ENCODE measurements around the gene DDX24. TPM values are rescaled to one million over a fixed set of nuclear protein-coding genes. Genes with fewer than 3 reads are reported as not detected.

DDX24 gene
- total and polyA plus RNA-seq, 2 of the 8 experiments (the other 6 are each of a cell fraction or from before 2014, with no cell fraction given) = 89.0 to 201 TPM

DNA sequence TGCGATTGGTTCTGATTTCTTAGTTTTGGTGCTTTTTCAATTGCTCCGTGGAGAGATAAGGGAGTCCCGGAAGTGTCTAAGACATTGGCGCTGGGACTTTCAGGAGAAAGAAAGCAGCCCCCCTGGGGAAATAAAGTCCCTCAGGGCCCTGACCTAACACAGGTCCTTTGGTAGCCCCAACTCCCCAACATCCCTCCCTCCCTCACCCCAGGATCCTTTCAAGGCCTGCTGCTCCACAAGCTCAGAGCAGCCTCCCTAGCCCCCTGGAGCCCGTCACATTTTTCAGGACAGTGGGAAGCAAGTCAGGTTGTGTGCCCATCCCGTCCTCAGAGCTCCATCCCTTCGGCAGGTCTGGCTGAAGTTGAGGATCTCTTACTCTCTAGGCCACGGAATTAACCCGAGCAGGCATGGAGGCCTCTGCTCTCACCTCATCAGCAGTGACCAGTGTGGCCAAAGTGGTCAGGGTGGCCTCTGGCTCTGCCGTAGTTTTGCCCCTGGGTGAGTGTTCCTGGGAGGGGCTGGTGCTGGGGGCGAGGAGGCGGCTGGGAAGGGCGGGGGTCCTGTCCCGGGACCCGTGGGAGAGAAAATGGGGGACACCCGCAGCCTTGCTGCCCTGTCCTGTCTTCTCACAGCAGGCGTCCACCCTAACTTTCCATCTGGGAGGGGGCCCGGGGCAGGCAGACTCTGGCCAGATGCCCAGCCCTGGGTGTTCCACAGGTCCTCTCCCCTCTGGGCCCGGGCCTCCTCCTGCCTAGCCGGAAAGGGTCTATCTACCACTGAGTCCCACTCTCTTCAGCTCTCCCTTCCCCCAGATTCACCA is 30.5 kb upstream of the DDX24 start:
- H3K27ac ChIP-seq (ENCODE audit: low read depth, low read length) = no peak overlapping the region
- no peak overlapping the region for H3K4ac ChIP-seq (replicated peaks; ENCODE audit: insufficient read length, low read depth, low read length)
- H3K4me1 ChIP-seq (replicated peaks in 1 of 4; ENCODE audit: control insufficient read depth in 3 of 4, insufficient read depth in 4 of 4, low read length in 3 of 4) = peaks cover 0 to 5% (median under 1%) of the 10 kb centered on the region in 4 experiments; a peak in 2 of 7 replicates
- FAIRE-seq = no peak
- no peak overlapping the region for H2BK5ac ChIP-seq (ENCODE audit: low read depth, low read length)
- ChIA-PET POLR2A (ENCODE audit: partially characterized antibody) (interaction anchor here (1.4 kb wide), 1 partner anchor 12 kb away, joined by 4 read pairs; no protein-coding TSS in a partner anchor), CTCF (ENCODE audit: partially characterized antibody) (interaction anchor here (0.7 to 2.4 kb wide), 6 partner anchors 11 to 69 kb away, joined by 3 to 15 read pairs (median 5); no protein-coding TSS in a partner anchor)
- H2AFZ ChIP-seq (ENCODE audit: low read length) = no peak overlapping the region
- H3K14ac ChIP-seq (ENCODE audit: insufficient read length) = no peak overlapping the region
- no peak overlapping the region for H4K91ac ChIP-seq (replicated peaks; ENCODE audit: insufficient read length, low read length)
- H4K5ac ChIP-seq (ENCODE audit: insufficient read length, low read depth, low read length) = no peak overlapping the region
- no peak overlapping the region for H3K18ac ChIP-seq (ENCODE audit: extremely low read depth, low read length)
- H3K23me2 ChIP-seq (ENCODE audit: low read depth, low read length) = no peaks in the 10 kb centered on the region
- H3K79me1 ChIP-seq (ENCODE audit: low read depth, low read length) = no peaks in the 10 kb centered on the region
- H2AK5ac ChIP-seq (ENCODE audit: low read depth, low read length) = no peak overlapping the region
- H3K9ac ChIP-seq (replicated peaks in 1 of 4; ENCODE audit: extremely low read depth in 1 of 4, low read depth in 3 of 4, low read length in 3 of 4) = no peak overlapping the region
- H3K27me3 ChIP-seq (replicated peaks in 1 of 4; ENCODE audit: control insufficient read depth in 3 of 4, extremely low read depth in 1 of 4, insufficient read depth in 3 of 4, low read length in 3 of 4) = no peaks in the 10 kb centered on the region
- H2BK120ac ChIP-seq (replicated peaks; ENCODE audit: low read depth, low read length) = no peak overlapping the region
- no peak overlapping the region for H3K56ac ChIP-seq (replicated peaks; ENCODE audit: insufficient read length, low read depth, low read length)
- no peak for DNase-seq (ENCODE audit: low read depth in 1 of 2, low spot score in 2 of 2)
- no peak overlapping the region for H4K8ac ChIP-seq (ENCODE audit: extremely low read depth, insufficient read depth, low read length)
- no peak overlapping the region for H3K4me2 ChIP-seq (ENCODE audit: insufficient read depth in 1 of 2, low read depth in 2 of 2, low read length in 2 of 2)
- H2BK15ac ChIP-seq (ENCODE audit: low read length) = no peak overlapping the region
- H2BK20ac ChIP-seq (ENCODE audit: low read length) = no peak overlapping the region
- no peaks in the 10 kb centered on the region for H3K9me3 ChIP-seq (ENCODE audit: insufficient read depth in 2 of 2, low read depth in 1 of 2, low read length in 1 of 2)
- no peaks in the 10 kb centered on the region for H3K36me3 ChIP-seq (ENCODE audit: control insufficient read depth in 2 of 4, insufficient read depth in 4 of 4, low read length in 3 of 4)
- no peak for TF ChIP-seq YY1 (IDR thresholded peaks at IDR 0.05; ENCODE audit: low read depth, low read length)
- 88% methylated on average over 19 of the region's 20 CpGs; no CpG with 5 or more reads in 1 of the 2 experiments for WGBS, 2 experiments (ENCODE audit: extremely low coverage in 1 of 2, insufficient coverage in 1 of 2, insufficient read length in 1 of 2, insufficient replicate concordance in 2 of 2, low coverage in 1 of 2, low lambda C conversion rate in 2 of 2, missing lambda C conversion rate in 1 of 2)
- H3K23ac ChIP-seq (ENCODE audit: insufficient read length) = no peak overlapping the region
- H3K79me2 ChIP-seq (ENCODE audit: control insufficient read depth in 1 of 2, insufficient read depth in 2 of 2, low read length in 2 of 2) = no peaks in the 10 kb centered on the region
- no peak overlapping the region for H3K4me3 ChIP-seq (ENCODE audit: extremely low read depth in 1 of 4, insufficient read depth in 2 of 4, low read depth in 3 of 4, low read length in 4 of 4)
- H2BK12ac ChIP-seq (ENCODE audit: low read depth, low read length) = no peak overlapping the region
- H4K20me1 ChIP-seq (replicated peaks in 1 of 2; ENCODE audit: control insufficient read depth in 1 of 2, insufficient read depth in 2 of 2, low read length in 2 of 2) = no peaks in the 10 kb centered on the region
